CD14-positive monocyte (primary cell): ENCODE data around the gene DCD. TPM values are rescaled to one million over a fixed set of nuclear protein-coding genes. Genes with fewer than 3 reads are reported as not detected.

Experiments
- DNase-seq, 3 donors: peaks; one replicate each; pipeline ENCODE4 v3.0.0-alpha.2; 2011 to 2022
- H2AFZ ChIP-seq: 2 replicates; pipeline ENCODE4 v1.6.0; 2012; ENCODE audit warnings: mild to moderate bottlenecking, low read depth, low read length, inconsistent platforms; ENCODE audit not compliant: insufficient read depth, poor library complexity, severe bottlenecking
- H3K27ac ChIP-seq, 2 donors: 1 replicate in 1 of 2; 2 replicates in 1 of 2; pipeline ENCODE4 v1.5.1; 2012 to 2013; ENCODE audit warnings: low read length in 2 of 2, control low read depth in 1 of 2, inconsistent platforms in 1 of 2, low read depth in 1 of 2, mild to moderate bottlenecking in 1 of 2
- H3K27me3 ChIP-seq, 2 donors: one replicate each; pipeline versions ENCODE4 v1.6.0 to v1.6.1; 2011 to 2013; ENCODE audit warnings: low read length in 2 of 2; ENCODE audit not compliant: control insufficient read depth in 2 of 2, insufficient read depth in 2 of 2
- H3K36me3 ChIP-seq, 2 donors: replicated peaks in 1 of 2; 1 replicate in 1 of 2; 2 replicates in 1 of 2; pipeline versions ENCODE4 v1.5.1 to v1.6.1; 2012 to 2013; ENCODE audit warnings: low read length in 2 of 2, control low read depth in 1 of 2, inconsistent platforms in 1 of 2, mild to moderate bottlenecking in 1 of 2; ENCODE audit not compliant: insufficient read depth in 2 of 2, control insufficient read depth in 1 of 2
- H3K4me1 ChIP-seq, 2 donors: 1 replicate in 1 of 2; 2 replicates in 1 of 2; pipeline versions ENCODE4 v1.5.1 to v1.6.1; 2012 to 2013; ENCODE audit warnings: low read length in 2 of 2, control low read depth in 1 of 2, inconsistent platforms in 1 of 2, mild to moderate bottlenecking in 1 of 2, moderate library complexity in 1 of 2; ENCODE audit not compliant: insufficient read depth in 2 of 2, control insufficient read depth in 1 of 2
- H3K4me2 ChIP-seq: replicated peaks from 2 replicates; pipeline ENCODE3; 2012; ENCODE audit warnings: low read length, moderate library complexity, mild to moderate bottlenecking; ENCODE audit not compliant: poor library complexity, severe bottlenecking; ENCODE audit errors: extremely low read depth
- H3K4me3 ChIP-seq, 3 experiments: fragments of 200-600 bp in 1 of 3; sonication (generic) in 1 of 3; replicated peaks in 1 of 3; 1 replicate in 2 of 3; 2 replicates in 1 of 3; pipeline ENCODE4 v1.5.1; 2011 to 2013; ENCODE audit warnings: low read length in 3 of 3, mild to moderate bottlenecking in 3 of 3, control low read depth in 2 of 3, low read depth in 2 of 3, inconsistent platforms in 1 of 3, moderate library complexity in 1 of 3
- H3K79me2 ChIP-seq: 2 replicates; pipeline ENCODE4 v1.6.0; 2012; ENCODE audit warnings: mild to moderate bottlenecking, control low read depth, inconsistent platforms, low read length, moderate library complexity; ENCODE audit not compliant: insufficient read depth
- H3K9ac ChIP-seq: 2 replicates; pipeline ENCODE4 v1.6.0; 2017; ENCODE audit warnings: low read length, mild to moderate bottlenecking; ENCODE audit not compliant: insufficient read depth, poor library complexity, severe bottlenecking
- H3K9me3 ChIP-seq, 2 donors: replicated peaks in 1 of 2; 1 replicate in 1 of 2; 2 replicates in 1 of 2; pipeline versions ENCODE4 v1.5.1 to v1.6.1; 2012 to 2013; ENCODE audit warnings: low read length in 2 of 2, control low read depth in 1 of 2; ENCODE audit not compliant: control insufficient read depth in 1 of 2, insufficient read depth in 1 of 2
- H4K20me1 ChIP-seq: 2 replicates; pipeline ENCODE4 v1.6.0; 2012; ENCODE audit warnings: mild to moderate bottlenecking, low read length, control low read depth, moderate library complexity; ENCODE audit not compliant: insufficient read depth
- H3K27ac Mint-ChIP-seq, 7 donors: one replicate each; pipeline ENCODE4 v1.8.0; 2020; ENCODE audit warnings: mild to moderate bottlenecking in 7 of 7, mixed read lengths in 7 of 7, moderate library complexity in 6 of 7, inconsistent platforms in 2 of 7
- H3K27me3 Mint-ChIP-seq, 3 donors: one replicate each; pipeline ENCODE4 v1.8.0; 2021 to 2022; ENCODE audit warnings: low read depth in 3 of 3, mild to moderate bottlenecking in 3 of 3, mixed read lengths in 3 of 3, moderate library complexity in 3 of 3, inconsistent platforms in 1 of 3
- H3K36me3 Mint-ChIP-seq, 2 donors: one replicate each; pipeline ENCODE4 v1.8.0; 2020; ENCODE audit warnings: mixed read lengths in 2 of 2, inconsistent platforms in 1 of 2, mild to moderate bottlenecking in 1 of 2
- H3K4me1 Mint-ChIP-seq: one replicate; pipeline ENCODE4 v1.8.0; 2020; ENCODE audit warnings: mild to moderate bottlenecking, mixed read lengths
- H3K4me3 Mint-ChIP-seq, 2 donors: one replicate each; pipeline ENCODE4 v1.8.0; 2020; ENCODE audit warnings: mild to moderate bottlenecking in 2 of 2, mixed read lengths in 2 of 2, moderate library complexity in 1 of 2
- H3K9me3 Mint-ChIP-seq, 7 donors: one replicate each; pipeline ENCODE4 v1.8.0; 2020 to 2022; ENCODE audit warnings: mixed read lengths in 7 of 7, mild to moderate bottlenecking in 6 of 7, moderate library complexity in 6 of 7, inconsistent platforms in 2 of 7
- WGBS: methylation state at CpG from one replicate; pipeline ENCODE4 v1.1.5; 2013; ENCODE audit warnings: missing lambda C conversion rate; ENCODE audit not compliant: insufficient coverage; 5-methylcytosine and 5-hydroxymethylcytosine counted together
- intact Hi-C, 2 donors: fragments of 100-400 bp; cut with micrococcal nuclease; formaldehyde crosslinking; loops; one replicate each; pipeline versions ENCODE4 v1.15.0 to v1.15.1; 2023
- polyA plus RNA-seq, 3 donors: library from polyadenylated mRNA; depleted of rRNA in 1 of 3; unstranded in 2 of 3; stranded (reverse) in 1 of 3; fragments of 300-500 nt in 2 of 3; fragments of >200 nt in 1 of 3; fragmentation: Illumina TruSeq in 2 of 3; gene quantifications; 1 replicate in 2 of 3; 2 replicates in 1 of 3; pipeline ENCODE4 v1.2.3, GENCODE V29; 2012 to 2021
- TF ChIP-seq, protein P1 (sequence below): fragments of 200-600 bp; IDR thresholded peaks from one replicate; pipeline ENCODE4 v1.8.0; 2022; ENCODE audit warnings: antibody characterized with exemption, mild to moderate bottlenecking

DCD gene
- polyA plus RNA-seq, 3 donors: not detected

- no peaks in the 10 kb centered on the region for H3K36me3 ChIP-seq
- intact Hi-C loops: no loop called here
- WGBS: 92% methylated on average over 2 of the region's 3 CpGs
- H3K4me1 Mint-ChIP-seq: peaks cover 2% of the 10 kb centered on the region
- no peaks in the 10 kb centered on the region for H4K20me1 ChIP-seq
- H3K4me3 Mint-ChIP-seq: no peak overlapping the region
- peak overlapping the region in 1 of 7 donors; percentile 58 for H3K27ac Mint-ChIP-seq
- DNase-seq: no peak
- H3K9me3 ChIP-seq: peaks cover 7 to 13% of the 10 kb centered on the region in 2 donors
- H3K27me3 Mint-ChIP-seq: peaks cover 6 to 15% (median 7%) of the 10 kb centered on the region in 3 donors
- H3K9ac ChIP-seq: no peak overlapping the region
- peaks cover 11 to 33% (median 20%) of the 10 kb centered on the region in 7 donors for H3K9me3 Mint-ChIP-seq
- H3K27me3 ChIP-seq: peaks cover 0 to 4% of the 10 kb centered on the region in 2 donors
- H2AFZ ChIP-seq: no peak overlapping the region
- peaks cover 0 to 2% of the 10 kb centered on the region in 2 donors for H3K36me3 Mint-ChIP-seq
- TF ChIP-seq, protein P1, sequence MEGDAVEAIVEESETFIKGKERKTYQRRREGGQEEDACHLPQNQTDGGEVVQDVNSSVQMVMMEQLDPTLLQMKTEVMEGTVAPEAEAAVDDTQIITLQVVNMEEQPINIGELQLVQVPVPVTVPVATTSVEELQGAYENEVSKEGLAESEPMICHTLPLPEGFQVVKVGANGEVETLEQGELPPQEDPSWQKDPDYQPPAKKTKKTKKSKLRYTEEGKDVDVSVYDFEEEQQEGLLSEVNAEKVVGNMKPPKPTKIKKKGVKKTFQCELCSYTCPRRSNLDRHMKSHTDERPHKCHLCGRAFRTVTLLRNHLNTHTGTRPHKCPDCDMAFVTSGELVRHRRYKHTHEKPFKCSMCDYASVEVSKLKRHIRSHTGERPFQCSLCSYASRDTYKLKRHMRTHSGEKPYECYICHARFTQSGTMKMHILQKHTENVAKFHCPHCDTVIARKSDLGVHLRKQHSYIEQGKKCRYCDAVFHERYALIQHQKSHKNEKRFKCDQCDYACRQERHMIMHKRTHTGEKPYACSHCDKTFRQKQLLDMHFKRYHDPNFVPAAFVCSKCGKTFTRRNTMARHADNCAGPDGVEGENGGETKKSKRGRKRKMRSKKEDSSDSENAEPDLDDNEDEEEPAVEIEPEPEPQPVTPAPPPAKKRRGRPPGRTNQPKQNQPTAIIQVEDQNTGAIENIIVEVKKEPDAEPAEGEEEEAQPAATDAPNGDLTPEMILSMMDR: no peak
- H3K4me3 ChIP-seq: no peak overlapping the region
- no peaks in the 10 kb centered on the region for H3K79me2 ChIP-seq
- H3K4me2 ChIP-seq: no peak overlapping the region
- no peaks in the 10 kb centered on the region for H3K4me1 ChIP-seq
- H3K27ac ChIP-seq: no peak overlapping the region
Measured at GRCh38 chr12:54628186-54628846, 19.8 kb downstream of the DCD start.

DNA sequence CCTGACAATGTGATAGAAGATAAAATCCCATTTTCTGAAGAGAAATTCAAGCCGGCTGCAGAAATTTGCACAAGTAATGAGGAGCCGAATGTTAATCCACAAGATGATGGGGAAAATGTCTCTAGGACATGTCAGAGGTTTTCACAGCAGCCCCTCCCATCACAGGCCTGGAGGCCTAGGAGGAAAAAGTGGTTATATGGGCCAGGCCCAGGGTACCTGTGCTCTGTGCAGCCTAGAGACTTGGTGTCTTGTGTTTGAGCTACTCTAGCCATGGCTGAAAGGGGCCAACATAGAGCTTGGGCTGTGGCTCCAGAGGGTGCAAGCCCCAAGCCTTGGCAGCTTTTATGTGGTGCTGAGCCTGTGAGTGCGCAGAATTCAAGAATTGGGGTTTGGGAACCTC is 20.9 kb downstream of the DCD start:
- Mint-ChIP-seq H3K4me3 (no peak overlapping the region), H3K27ac (no peak overlapping the region), H3K27me3 (peaks cover 9 to 13% (median 9%) of the 10 kb centered on the region in 3 donors), H3K36me3 (peaks cover 0 to 2% of the 10 kb centered on the region in 2 donors), H3K9me3 (peaks cover 11 to 33% (median 20%) of the 10 kb centered on the region in 7 donors), H3K4me1 (peaks cover 2% of the 10 kb centered on the region)
- no peaks in the 10 kb centered on the region for H4K20me1 ChIP-seq
- H3K79me2 ChIP-seq: no peaks in the 10 kb centered on the region
- H2AFZ ChIP-seq: no peak overlapping the region
- H3K4me3 ChIP-seq: no peak overlapping the region
- peaks cover 0 to 4% of the 10 kb centered on the region in 2 donors for H3K27me3 ChIP-seq
- H3K9ac ChIP-seq: no peak overlapping the region
- 100% methylated on average over 3 of the region's 3 CpGs for WGBS
- no peaks in the 10 kb centered on the region for H3K4me1 ChIP-seq
- TF ChIP-seq, protein P1: no peak
- H3K9me3 ChIP-seq: peaks cover 7 to 13% of the 10 kb centered on the region in 2 donors
- H3K4me2 ChIP-seq: no peak overlapping the region
- no peak for DNase-seq
- intact Hi-C loops: no loop called here
- H3K36me3 ChIP-seq: no peaks in the 10 kb centered on the region
- H3K27ac ChIP-seq: no peak overlapping the region
